A549 (cell line): ENCODE results near the gene PDGFRA.

Experiments
- CEBPB ChIP-seq, 2 experiments: fragments of >200 bp in 1 of 2; sonication (Bioruptor Twin) in 1 of 2; formaldehyde crosslinking in 1 of 2; IDR thresholded peaks; 2 replicates each; pipeline ENCODE4 v1.6.1; 2012 to 2016
- EHMT2 ChIP-seq: fragments of 200-600 bp; sonication (generic); IDR thresholded peaks from 2 replicates; pipeline ENCODE4 v1.6.1; 2016; ENCODE audit warnings: antibody characterized with exemption, low read depth, mild to moderate bottlenecking, moderate library complexity
- EP300 ChIP-seq, 2 experiments: fragments of >200 bp; sonication (Bioruptor Twin); formaldehyde crosslinking; IDR thresholded peaks; 2 replicates in 1 of 2; 3 replicates in 1 of 2; pipeline ENCODE4 v1.6.1; 2016 to 2017
- ESRRA ChIP-seq: fragments of 150-350 bp; IDR thresholded peaks from 2 replicates; pipeline ENCODE4 v1.6.1; 2014; ENCODE audit warnings: mild to moderate bottlenecking, low read length, borderline replicate concordance
- JUN ChIP-seq, 2 experiments: fragments of >200 bp; sonication (Bioruptor Twin); formaldehyde crosslinking; IDR thresholded peaks; 2 replicates in 1 of 2; 3 replicates in 1 of 2; pipeline ENCODE4 v1.6.1; 2016 to 2017
- MAX ChIP-seq: IDR thresholded peaks from 2 replicates; pipeline ENCODE4 v1.6.1; 2012
- PHF8 ChIP-seq: fragments of 200-600 bp; sonication (generic); IDR thresholded peaks from 2 replicates; pipeline ENCODE4 v1.6.1; 2016; ENCODE audit warnings: low read depth, mild to moderate bottlenecking, antibody characterized with exemption, moderate library complexity, borderline replicate concordance
- POLR2A ChIP-seq: IDR thresholded peaks from 2 replicates; pipeline ENCODE4 v1.6.1; 2012; ENCODE audit warnings: mild to moderate bottlenecking, low read length
- TP53 ChIP-seq: fragments of 250-450 bp; sonication (Bioruptor Pico); IDR thresholded peaks from 2 replicates; pipeline ENCODE4 v1.5.0; 2021; ENCODE audit warnings: mild to moderate bottlenecking, moderate library complexity
- ZC3H11A ChIP-seq: fragments of 450-650 bp; IDR thresholded peaks from 2 replicates; pipeline ENCODE4 v1.6.1; 2014; ENCODE audit warnings: antibody characterized with exemption, mild to moderate bottlenecking
- TF ChIP-seq, protein P1 (sequence below): fragments of >200 bp; sonication (Bioruptor Twin); formaldehyde crosslinking; IDR thresholded peaks from 3 replicates; pipeline ENCODE4 v1.5.1; 2016
- TF ChIP-seq, protein P2 (sequence below): fragments of 150-350 bp; IDR thresholded peaks from 2 replicates; pipeline ENCODE4 v1.6.1; 2014; ENCODE audit warnings: low read depth, mild to moderate bottlenecking, low read length
- TF ChIP-seq, protein P3 (sequence below): fragments of 450-650 bp; IDR thresholded peaks from 2 replicates; pipeline ENCODE4 v1.6.1; 2014; ENCODE audit warnings: antibody characterized with exemption
- TF ChIP-seq, protein P4 (sequence below): fragments of >200 bp; sonication (Bioruptor Twin); formaldehyde crosslinking; IDR thresholded peaks from 3 replicates; pipeline ENCODE4 v1.6.1; 2016

GRCh38 chr4:54318904-54319303 lies 89.8 kb downstream of the PDGFRA start:
- TF ChIP-seq, protein P1, sequence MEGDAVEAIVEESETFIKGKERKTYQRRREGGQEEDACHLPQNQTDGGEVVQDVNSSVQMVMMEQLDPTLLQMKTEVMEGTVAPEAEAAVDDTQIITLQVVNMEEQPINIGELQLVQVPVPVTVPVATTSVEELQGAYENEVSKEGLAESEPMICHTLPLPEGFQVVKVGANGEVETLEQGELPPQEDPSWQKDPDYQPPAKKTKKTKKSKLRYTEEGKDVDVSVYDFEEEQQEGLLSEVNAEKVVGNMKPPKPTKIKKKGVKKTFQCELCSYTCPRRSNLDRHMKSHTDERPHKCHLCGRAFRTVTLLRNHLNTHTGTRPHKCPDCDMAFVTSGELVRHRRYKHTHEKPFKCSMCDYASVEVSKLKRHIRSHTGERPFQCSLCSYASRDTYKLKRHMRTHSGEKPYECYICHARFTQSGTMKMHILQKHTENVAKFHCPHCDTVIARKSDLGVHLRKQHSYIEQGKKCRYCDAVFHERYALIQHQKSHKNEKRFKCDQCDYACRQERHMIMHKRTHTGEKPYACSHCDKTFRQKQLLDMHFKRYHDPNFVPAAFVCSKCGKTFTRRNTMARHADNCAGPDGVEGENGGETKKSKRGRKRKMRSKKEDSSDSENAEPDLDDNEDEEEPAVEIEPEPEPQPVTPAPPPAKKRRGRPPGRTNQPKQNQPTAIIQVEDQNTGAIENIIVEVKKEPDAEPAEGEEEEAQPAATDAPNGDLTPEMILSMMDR, result peak; percentile 39; the same call in 2 of the 3 replicates
- TF ChIP-seq CEBPB (IDR thresholded peaks at IDR 0.05), result no peak
- no peak for TF ChIP-seq JUN (IDR thresholded peaks at IDR 0.05)
- TF ChIP-seq EP300 (IDR thresholded peaks at IDR 0.05), result no peak
- TF ChIP-seq POLR2A, result no peak
- no peak for TF ChIP-seq ZC3H11A
- no peak for TF ChIP-seq MAX
- TF ChIP-seq, protein P2, sequence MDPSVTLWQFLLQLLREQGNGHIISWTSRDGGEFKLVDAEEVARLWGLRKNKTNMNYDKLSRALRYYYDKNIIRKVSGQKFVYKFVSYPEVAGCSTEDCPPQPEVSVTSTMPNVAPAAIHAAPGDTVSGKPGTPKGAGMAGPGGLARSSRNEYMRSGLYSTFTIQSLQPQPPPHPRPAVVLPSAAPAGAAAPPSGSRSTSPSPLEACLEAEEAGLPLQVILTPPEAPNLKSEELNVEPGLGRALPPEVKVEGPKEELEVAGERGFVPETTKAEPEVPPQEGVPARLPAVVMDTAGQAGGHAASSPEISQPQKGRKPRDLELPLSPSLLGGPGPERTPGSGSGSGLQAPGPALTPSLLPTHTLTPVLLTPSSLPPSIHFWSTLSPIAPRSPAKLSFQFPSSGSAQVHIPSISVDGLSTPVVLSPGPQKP, result no peak
- TF ChIP-seq TP53 (CRISPR knock-in tag), result no peak
- TF ChIP-seq ESRRA, result no peak
- TF ChIP-seq, protein P3, sequence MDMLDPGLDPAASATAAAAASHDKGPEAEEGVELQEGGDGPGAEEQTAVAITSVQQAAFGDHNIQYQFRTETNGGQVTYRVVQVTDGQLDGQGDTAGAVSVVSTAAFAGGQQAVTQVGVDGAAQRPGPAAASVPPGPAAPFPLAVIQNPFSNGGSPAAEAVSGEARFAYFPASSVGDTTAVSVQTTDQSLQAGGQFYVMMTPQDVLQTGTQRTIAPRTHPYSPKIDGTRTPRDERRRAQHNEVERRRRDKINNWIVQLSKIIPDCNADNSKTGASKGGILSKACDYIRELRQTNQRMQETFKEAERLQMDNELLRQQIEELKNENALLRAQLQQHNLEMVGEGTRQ, result no peak
- TF ChIP-seq EHMT2, result no peak
- TF ChIP-seq, protein P4, sequence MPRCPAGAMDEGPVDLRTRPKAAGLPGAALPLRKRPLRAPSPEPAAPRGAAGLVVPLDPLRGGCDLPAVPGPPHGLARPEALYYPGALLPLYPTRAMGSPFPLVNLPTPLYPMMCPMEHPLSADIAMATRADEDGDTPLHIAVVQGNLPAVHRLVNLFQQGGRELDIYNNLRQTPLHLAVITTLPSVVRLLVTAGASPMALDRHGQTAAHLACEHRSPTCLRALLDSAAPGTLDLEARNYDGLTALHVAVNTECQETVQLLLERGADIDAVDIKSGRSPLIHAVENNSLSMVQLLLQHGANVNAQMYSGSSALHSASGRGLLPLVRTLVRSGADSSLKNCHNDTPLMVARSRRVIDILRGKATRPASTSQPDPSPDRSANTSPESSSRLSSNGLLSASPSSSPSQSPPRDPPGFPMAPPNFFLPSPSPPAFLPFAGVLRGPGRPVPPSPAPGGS, result no peak
- no peak for TF ChIP-seq PHF8
